Embryonic facial prominence (tissue), 1 donor: ENCODE measurements around the gene GPR25.
"Not testable (repeated sequence)": the region's sequence is repeated elsewhere in the genome, so short reads cannot be mapped to it uniquely, and the experiment has no call there.

Experiments
- DNase-seq: peaks from one replicate; pipeline ENCODE4 v3.0.0-alpha.2; 2016; ENCODE audit errors: extremely low spot score

GPR25 gene

GRCh38 chr1:200911936-200912335, 39.2 kb downstream of the GPR25 start:
- not testable (repeated sequence) for DNase-seq

GRCh38 chr1:200912737-200913407, 40.1 kb downstream of the GPR25 start:
- DNase-seq: no peak

GRCh38 chr1:200916152-200916551, 43.4 kb downstream of the GPR25 start:
- no peak for DNase-seq

- DNase-seq: no peak
These were observed 43.9 kb downstream of the GPR25 start for GRCh38 chr1:200916681-200917080.

GRCh38 chr1:200917291-200917817, 44.6 kb downstream of the GPR25 start:
- no peak for DNase-seq

- DNase-seq: no peak
These were observed 45.2 kb downstream of the GPR25 start for GRCh38 chr1:200918006-200918405.

GRCh38 chr1:200919386-200919785, 46.6 kb downstream of the GPR25 start:
- DNase-seq: no peak

- DNase-seq: no peak
These were observed 48.9 kb downstream of the GPR25 start for GRCh38 chr1:200921571-200922110.

- no peak for DNase-seq
These were observed 49.6 kb downstream of the GPR25 start for GRCh38 chr1:200922406-200922805.

- DNase-seq: no peak
These were observed 50.8 kb downstream of the GPR25 start for GRCh38 chr1:200923601-200924000.
